NCI-H1105 (cell line): ENCODE results near the gene GRIK5.
A peak's percentile ranks its signal among the peaks of the same experiment; 100 is the strongest.
"Not testable (repeated sequence)": the region's sequence is repeated elsewhere in the genome, so short reads cannot be mapped to it uniquely, and the experiment has no call there.

Experiments
- DNase-seq: peaks from one replicate; lab custom pipeline; 2025; lab: John Stamatoyannopoulos, UW

The GRIK5 gene, protein sequence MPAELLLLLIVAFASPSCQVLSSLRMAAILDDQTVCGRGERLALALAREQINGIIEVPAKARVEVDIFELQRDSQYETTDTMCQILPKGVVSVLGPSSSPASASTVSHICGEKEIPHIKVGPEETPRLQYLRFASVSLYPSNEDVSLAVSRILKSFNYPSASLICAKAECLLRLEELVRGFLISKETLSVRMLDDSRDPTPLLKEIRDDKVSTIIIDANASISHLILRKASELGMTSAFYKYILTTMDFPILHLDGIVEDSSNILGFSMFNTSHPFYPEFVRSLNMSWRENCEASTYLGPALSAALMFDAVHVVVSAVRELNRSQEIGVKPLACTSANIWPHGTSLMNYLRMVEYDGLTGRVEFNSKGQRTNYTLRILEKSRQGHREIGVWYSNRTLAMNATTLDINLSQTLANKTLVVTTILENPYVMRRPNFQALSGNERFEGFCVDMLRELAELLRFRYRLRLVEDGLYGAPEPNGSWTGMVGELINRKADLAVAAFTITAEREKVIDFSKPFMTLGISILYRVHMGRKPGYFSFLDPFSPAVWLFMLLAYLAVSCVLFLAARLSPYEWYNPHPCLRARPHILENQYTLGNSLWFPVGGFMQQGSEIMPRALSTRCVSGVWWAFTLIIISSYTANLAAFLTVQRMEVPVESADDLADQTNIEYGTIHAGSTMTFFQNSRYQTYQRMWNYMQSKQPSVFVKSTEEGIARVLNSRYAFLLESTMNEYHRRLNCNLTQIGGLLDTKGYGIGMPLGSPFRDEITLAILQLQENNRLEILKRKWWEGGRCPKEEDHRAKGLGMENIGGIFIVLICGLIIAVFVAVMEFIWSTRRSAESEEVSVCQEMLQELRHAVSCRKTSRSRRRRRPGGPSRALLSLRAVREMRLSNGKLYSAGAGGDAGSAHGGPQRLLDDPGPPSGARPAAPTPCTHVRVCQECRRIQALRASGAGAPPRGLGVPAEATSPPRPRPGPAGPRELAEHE

GRCh38 chr19:42069619-42070351, at the start of gene GRIK5:
Gene GRIK5, minus strand, starts transcription at chr19:42070206. Its CDS starts 4,436 bp downstream, at chr19:42065770.
- no peak for DNase-seq

DNA sequence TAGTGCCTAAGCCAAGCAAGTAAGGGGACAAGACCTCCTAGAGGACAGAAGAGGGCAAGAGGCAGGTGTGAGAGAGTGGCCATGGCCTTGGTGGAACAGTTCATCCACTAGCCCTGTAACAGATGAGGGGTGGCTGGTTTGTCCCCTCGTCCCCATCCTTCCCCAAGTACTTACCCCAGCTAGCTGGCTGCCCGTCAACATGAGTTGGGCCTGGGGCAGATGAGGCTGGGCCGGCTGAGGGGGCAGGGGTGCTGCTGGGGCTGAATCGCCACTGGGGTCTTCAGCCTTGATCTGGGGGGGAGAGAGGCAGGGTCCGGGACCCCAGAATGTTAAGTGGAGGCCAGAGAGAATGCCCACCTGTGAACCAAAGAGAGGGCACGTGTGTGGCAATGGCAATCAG, 47.1 kb upstream of the GRIK5 start:
- no peak for DNase-seq

GRCh38 chr19:42116308-42117075, 46.5 kb upstream of the GRIK5 start:
- no peak for DNase-seq

GRCh38 chr19:42115705-42116104, 45.7 kb upstream of the GRIK5 start:
- no peak for DNase-seq

- no peak for DNase-seq
Measured at GRCh38 chr19:42115219-42115618, 45.2 kb upstream of the GRIK5 start.

DNA sequence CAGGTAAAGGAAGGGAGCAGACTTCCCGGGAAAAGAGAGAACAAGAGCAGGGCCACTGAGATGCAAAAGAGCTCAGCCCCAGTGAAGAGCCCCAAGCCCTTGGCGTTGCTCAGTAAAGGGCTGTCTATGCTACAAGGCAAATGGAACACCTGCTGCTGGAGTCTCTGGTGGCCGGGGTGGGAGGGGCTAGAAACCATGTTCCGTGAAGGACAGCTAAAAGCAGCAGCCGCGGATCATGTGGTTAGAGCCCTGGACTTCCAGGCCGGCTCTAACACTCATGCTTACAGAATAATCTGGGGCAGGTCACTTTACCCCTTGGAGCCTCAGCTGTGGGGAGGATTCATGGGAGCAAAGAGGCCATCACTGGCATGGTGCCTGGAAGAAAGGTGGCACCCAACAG, 44.4 kb upstream of the GRIK5 start:
- peak; percentile 71 for DNase-seq

DNA sequence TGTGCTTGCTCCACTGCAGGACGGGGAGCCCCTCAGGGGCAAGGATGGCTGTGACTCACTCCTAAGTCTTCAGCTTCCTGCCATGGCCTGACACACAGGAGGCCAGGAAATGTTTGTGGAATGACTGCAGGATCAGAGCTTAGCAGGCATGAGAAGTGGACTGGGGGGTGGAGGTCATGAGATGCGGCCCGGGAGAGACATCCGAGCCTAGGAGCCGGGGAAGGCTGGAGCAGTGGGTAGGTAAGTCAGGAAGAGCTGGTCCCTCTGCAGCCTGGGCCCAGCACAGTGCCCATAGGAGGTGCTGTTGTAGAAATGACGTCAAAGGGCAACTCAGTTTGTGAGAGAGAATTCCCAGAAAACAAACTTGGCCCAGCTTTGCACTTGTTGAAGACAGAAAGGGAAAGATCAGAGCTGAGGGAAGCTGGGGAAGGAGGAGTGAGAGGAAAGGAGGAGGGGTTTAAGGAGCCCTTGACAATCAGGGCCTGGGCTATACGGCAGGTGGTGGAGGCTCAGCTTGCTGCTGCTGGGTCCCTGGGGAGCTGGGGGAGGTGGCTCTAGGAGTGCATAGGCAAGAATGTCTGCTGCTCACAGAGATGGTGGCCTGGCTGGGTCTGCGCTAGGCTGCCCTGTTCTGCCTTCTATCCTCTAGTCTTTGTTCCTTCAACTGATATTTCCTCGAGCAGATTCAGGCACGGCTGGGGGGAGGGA, 43.8 kb upstream of the GRIK5 start:
- DNase-seq = peak; percentile 68

- DNase-seq = no peak
Measured at GRCh38 chr19:42111811-42112210, 41.8 kb upstream of the GRIK5 start.

DNA sequence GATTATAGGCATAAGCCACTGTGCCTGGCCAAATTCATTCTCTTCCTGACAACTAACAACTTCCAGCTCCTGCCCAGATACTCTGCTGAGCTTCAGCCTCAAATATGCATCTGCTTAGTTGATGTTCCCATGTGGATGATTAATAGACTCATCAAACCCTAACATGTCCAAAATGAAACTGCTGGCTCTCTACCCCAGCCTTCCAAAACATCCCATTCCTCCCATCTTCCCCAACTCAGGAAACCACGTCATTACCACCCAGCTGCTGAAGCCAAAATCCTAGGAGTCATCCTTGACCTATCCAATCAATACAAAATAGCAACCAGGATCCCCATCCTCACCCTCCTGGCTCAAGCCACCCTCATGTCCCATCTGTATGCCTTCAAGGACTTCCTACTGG, 41.4 kb upstream of the GRIK5 start:
- no peak for DNase-seq

DNA sequence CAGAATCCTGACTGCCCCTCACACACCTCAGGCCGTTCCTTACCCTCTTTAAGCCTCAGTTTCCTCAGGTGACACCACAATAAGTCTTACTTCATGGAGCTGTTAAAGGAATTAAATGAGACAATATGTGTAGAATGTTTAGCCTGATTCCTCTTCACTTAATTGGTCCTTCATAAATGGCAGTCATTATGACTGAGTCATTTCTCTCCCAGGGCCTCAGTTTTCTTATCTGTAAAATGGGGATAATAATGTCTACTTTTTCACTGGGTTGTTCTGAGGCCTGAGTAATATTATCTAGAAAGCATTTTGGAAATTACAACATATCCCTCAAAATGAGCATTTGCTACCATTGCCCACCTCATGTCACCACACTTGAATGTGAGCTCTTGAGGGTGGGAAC, 40.7 kb upstream of the GRIK5 start:
- DNase-seq = no peak

GRCh38 chr19:42109896-42110295, 39.9 kb upstream of the GRIK5 start:
- no peak for DNase-seq

DNA sequence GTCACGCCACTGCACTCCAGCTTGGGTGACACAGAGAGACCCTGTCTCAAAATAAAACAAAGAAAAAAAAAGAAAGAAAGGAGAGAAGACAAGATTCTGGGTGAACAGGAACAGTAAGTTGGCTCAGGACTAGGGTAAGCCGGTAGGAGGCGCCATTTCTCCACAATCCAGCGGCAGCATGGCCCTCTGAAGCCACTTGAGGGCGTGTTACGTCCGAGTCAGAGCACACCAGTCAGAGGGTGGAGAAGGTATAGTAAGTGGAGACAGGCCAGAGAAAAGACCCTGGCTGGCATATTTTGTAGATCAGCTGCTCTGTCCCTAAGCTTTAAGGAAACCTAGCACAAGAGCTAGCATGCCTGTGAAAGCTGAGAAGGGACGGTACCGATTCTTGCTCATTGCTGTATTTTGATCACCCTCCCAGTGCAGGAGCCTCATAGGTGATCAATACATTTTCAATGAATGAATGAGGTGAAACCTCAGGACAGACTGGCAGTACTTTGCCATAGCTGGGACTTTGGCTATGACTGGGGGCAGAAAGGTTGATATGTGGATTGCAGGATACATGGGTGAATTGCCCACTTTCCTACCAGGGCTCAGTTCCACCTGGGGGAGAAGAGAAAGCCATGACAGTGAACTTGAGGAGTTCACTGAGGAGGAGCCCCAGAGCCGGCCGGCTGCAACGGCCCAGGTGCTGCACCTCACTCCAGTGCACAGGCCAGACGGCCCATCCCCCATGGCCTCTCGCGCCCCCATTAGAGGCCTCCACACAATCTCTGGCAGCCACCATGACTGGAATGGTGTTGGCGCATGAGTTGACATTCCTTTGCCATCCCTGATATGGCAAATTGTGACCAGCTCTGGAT, 38.8 kb upstream of the GRIK5 start:
- peak; percentile 78 for DNase-seq

DNA sequence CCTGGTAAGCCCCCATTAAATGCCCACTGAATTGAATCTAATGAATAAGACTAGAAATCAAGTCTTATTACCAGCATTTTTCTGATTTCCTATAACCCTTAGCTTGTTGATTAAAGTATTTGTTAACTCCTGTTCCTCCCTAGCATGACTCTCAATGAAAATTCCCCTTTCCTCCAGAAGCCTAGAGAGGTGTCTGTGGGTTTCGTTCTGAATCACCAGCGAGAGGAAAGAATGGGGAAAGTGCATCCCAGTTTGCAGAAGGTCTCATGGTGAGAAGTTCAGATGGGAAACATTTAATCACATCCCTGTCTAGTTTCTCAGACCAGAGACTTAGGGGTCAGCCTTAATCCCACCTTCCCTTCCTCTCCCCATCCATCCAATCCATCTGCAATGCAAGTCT, 35.4 kb upstream of the GRIK5 start:
- no peak for DNase-seq

GRCh38 chr19:42102877-42103276, 32.9 kb upstream of the GRIK5 start:
- DNase-seq = no peak

GRCh38 chr19:42100241-42100640, 30.2 kb upstream of the GRIK5 start:
- not testable (repeated sequence) for DNase-seq

GRCh38 chr19:42099336-42099925, 29.4 kb upstream of the GRIK5 start:
- no peak for DNase-seq

- no peak for DNase-seq
Measured at GRCh38 chr19:42098781-42099180, 28.8 kb upstream of the GRIK5 start.

- no peak for DNase-seq
Measured at GRCh38 chr19:42097461-42097860, 27.5 kb upstream of the GRIK5 start.

DNA sequence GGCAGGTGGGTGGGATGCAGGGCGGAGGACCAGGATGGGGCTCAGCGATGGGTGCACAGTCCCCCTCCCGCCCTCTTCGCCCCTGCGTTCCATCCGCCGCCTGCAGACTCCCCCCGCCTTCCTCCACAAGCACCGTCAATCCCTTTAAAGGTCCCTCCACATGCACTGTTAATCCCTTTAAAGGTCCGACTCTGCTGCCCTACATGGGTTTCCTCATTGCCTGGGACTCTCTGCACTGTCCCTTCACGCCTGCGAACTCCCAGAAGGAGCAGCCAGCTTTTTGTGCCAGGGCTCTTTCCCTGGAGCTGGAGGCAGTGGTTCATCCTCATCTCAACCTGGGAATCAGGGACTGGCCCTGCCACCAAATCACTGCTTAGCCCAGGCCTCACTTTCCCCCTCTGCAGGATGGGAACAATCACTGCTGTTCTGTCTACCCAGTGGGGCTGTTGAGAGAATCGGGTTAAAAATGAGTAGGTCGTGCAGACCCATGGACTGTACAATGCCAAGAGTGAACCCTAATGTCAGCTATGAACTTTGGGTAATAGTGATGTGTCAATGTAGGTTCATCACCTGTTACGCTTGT, 26.3 kb upstream of the GRIK5 start:
- no peak for DNase-seq
